ENCODE measurements around the gene VEZT. TPM values are rescaled to one million over a fixed set of nuclear protein-coding genes. Genes with fewer than 3 reads are reported as not detected.
"Not testable (repeated sequence)": the region's sequence is repeated elsewhere in the genome, so short reads cannot be mapped to it uniquely, and the experiment has no call there.

VEZT gene
- total RNA-seq, 1 experiment from 2014 or later, result 77.4 TPM

DNA sequence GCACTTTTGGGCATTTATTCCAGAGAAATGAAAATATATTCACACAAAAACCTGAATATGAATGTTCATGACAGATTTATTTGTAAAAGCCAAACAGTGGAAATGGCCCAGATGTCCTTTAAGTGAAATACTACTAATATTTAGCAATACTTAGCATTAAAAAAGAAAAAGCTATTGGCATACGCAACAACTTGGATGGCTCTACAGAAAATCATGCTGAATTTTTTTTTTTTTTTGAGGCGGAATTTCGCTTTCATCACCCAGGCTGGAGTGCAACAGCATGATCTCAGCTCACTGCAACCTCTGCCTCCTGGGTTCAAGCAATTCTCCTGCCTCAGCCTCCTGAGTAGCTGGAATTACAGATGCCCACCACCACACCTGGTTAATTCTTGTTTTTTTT is 24.5 kb upstream of the VEZT start:
- H3K4me1 ChIP-seq, result peaks cover 18% of the 10 kb centered on the region
- Mint-ChIP-seq H3K9me3 (ENCODE audit: unreplicated experiment) (no peaks in the 10 kb centered on the region), H3K4me3 (ENCODE audit: unreplicated experiment) (no peak overlapping the region), H3K27me3 (ENCODE audit: insufficient read depth, unreplicated experiment) (no peaks in the 10 kb centered on the region), H3K36me3 (ENCODE audit: insufficient read depth, unreplicated experiment) (no peaks in the 10 kb centered on the region), H3K27ac (ENCODE audit: unreplicated experiment) (no peak overlapping the region), H3K4me1 (ENCODE audit: low read depth, unreplicated experiment) (peaks cover 16% of the 10 kb centered on the region)
- BruUV-seq (replicated peaks), result no TSS peak
- no peak overlapping the region for H3K4me3 ChIP-seq (ENCODE audit: low read depth, low read length)
- H3K36me3 ChIP-seq (ENCODE audit: control insufficient read depth, insufficient read depth, low read length), result no peaks in the 10 kb centered on the region
- CTCF ChIA-PET, result no interaction called here
- POLR2A ChIA-PET, result no interaction called here
- no peak for DNase-seq
- no peaks in the 10 kb centered on the region for H3K27me3 ChIP-seq (replicated peaks; ENCODE audit: control insufficient read depth, insufficient read depth, low read length)
- no peaks in the 10 kb centered on the region for H3K9me3 ChIP-seq
- TF ChIP-seq, protein P1, sequence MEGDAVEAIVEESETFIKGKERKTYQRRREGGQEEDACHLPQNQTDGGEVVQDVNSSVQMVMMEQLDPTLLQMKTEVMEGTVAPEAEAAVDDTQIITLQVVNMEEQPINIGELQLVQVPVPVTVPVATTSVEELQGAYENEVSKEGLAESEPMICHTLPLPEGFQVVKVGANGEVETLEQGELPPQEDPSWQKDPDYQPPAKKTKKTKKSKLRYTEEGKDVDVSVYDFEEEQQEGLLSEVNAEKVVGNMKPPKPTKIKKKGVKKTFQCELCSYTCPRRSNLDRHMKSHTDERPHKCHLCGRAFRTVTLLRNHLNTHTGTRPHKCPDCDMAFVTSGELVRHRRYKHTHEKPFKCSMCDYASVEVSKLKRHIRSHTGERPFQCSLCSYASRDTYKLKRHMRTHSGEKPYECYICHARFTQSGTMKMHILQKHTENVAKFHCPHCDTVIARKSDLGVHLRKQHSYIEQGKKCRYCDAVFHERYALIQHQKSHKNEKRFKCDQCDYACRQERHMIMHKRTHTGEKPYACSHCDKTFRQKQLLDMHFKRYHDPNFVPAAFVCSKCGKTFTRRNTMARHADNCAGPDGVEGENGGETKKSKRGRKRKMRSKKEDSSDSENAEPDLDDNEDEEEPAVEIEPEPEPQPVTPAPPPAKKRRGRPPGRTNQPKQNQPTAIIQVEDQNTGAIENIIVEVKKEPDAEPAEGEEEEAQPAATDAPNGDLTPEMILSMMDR (IDR thresholded peaks at IDR 0.05; ENCODE audit: insufficient read depth in 1 of 2, low read depth in 1 of 2, low read length in 1 of 2, severe bottlenecking in 1 of 2, unreplicated experiment in 1 of 2), result no peak
- intact Hi-C loops (cut with micrococcal nuclease; ENCODE audit: unreplicated experiment), result no loop called here

DNA sequence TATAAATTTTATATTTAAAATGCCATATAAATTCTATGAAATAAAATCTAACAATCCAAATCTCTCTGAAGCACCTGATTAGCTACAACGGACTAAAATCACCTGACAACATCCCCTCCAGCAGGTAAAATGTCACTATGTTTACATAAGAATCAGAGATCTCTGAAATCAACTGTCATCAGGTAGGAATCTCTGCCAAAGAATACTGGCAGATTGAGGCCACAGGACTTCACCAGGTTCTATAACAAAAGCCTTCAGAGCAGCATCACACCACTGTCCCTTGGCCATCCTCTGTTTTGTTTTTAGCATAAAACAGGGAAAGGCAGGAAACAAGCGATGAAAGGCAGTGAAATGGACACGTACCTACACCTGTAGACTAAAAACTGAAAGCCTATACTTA is 22.5 kb upstream of the VEZT start:
- Mint-ChIP-seq H3K4me3 (ENCODE audit: unreplicated experiment) (no peak overlapping the region), H3K27ac (ENCODE audit: unreplicated experiment) (no peak overlapping the region), H3K27me3 (ENCODE audit: insufficient read depth, unreplicated experiment) (no peaks in the 10 kb centered on the region), H3K4me1 (ENCODE audit: low read depth, unreplicated experiment) (peaks cover 9% of the 10 kb centered on the region), H3K36me3 (ENCODE audit: insufficient read depth, unreplicated experiment) (no peaks in the 10 kb centered on the region), H3K9me3 (ENCODE audit: unreplicated experiment) (no peaks in the 10 kb centered on the region)
- POLR2A ChIA-PET, result no interaction called here
- TF ChIP-seq, protein P1 (IDR thresholded peaks at IDR 0.05; ENCODE audit: insufficient read depth in 1 of 2, low read depth in 1 of 2, low read length in 1 of 2, severe bottlenecking in 1 of 2, unreplicated experiment in 1 of 2), result no peak
- intact Hi-C loops (cut with micrococcal nuclease; ENCODE audit: unreplicated experiment), result no loop called here
- BruUV-seq (replicated peaks), result no TSS peak
- no peaks in the 10 kb centered on the region for H3K9me3 ChIP-seq
- no peak for DNase-seq
- no peaks in the 10 kb centered on the region for H3K36me3 ChIP-seq (ENCODE audit: control insufficient read depth, insufficient read depth, low read length)
- no peaks in the 10 kb centered on the region for H3K27me3 ChIP-seq (replicated peaks; ENCODE audit: control insufficient read depth, insufficient read depth, low read length)
- CTCF ChIA-PET, result no interaction called here
- H3K4me3 ChIP-seq (ENCODE audit: low read depth, low read length), result no peak overlapping the region
- peaks cover 12% of the 10 kb centered on the region for H3K4me1 ChIP-seq

- CTCF ChIA-PET; H3K27me3 Mint-ChIP-seq (ENCODE audit: insufficient read depth, unreplicated experiment); DNase-seq; H3K36me3 Mint-ChIP-seq (ENCODE audit: insufficient read depth, unreplicated experiment); H3K27ac Mint-ChIP-seq (ENCODE audit: unreplicated experiment); H3K9me3 Mint-ChIP-seq (ENCODE audit: unreplicated experiment); intact Hi-C loops (cut with micrococcal nuclease; ENCODE audit: unreplicated experiment); H3K36me3 ChIP-seq (ENCODE audit: control insufficient read depth, insufficient read depth, low read length); H3K27me3 ChIP-seq (replicated peaks; ENCODE audit: control insufficient read depth, insufficient read depth, low read length); POLR2A ChIA-PET; BruUV-seq (replicated peaks); H3K4me3 ChIP-seq (ENCODE audit: low read depth, low read length); H3K9me3 ChIP-seq; H3K4me3 Mint-ChIP-seq (ENCODE audit: unreplicated experiment): not testable (repeated sequence)
- H3K4me1 ChIP-seq, result peaks cover 25% of the 10 kb centered on the region
- peaks cover 28% of the 10 kb centered on the region for H3K4me1 Mint-ChIP-seq (ENCODE audit: low read depth, unreplicated experiment)
These were observed 20.6 kb upstream of the VEZT start for GRCh38 chr12:95196875-95197569.

DNA sequence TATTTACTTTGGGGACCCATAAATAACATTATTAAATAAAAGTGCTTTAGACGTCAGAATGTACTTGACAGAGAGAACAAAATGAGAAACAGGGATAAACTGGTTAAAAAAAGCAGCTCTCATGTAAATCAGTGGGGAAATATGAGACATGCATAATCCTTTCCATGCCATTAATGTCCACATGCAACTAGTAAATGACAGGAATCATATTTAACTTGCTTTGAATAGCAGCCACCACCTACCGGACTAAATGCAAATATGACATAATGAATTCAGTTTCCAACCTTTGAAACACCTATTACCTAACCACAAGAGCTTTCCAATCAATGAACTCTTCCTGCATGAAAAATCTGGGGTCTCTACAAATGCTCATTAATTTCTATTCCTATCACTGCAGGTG is 20.0 kb upstream of the VEZT start:
- H3K9me3 Mint-ChIP-seq (ENCODE audit: unreplicated experiment), result no peaks in the 10 kb centered on the region
- POLR2A ChIA-PET, result no interaction called here
- no peak overlapping the region for H3K4me3 Mint-ChIP-seq (ENCODE audit: unreplicated experiment)
- Histone ChIP-seq H3K4me3 (ENCODE audit: low read depth, low read length) (no peak overlapping the region), H3K36me3 (ENCODE audit: control insufficient read depth, insufficient read depth, low read length) (no peaks in the 10 kb centered on the region), H3K27me3 (replicated peaks; ENCODE audit: control insufficient read depth, insufficient read depth, low read length) (no peaks in the 10 kb centered on the region), H3K9me3 (no peaks in the 10 kb centered on the region), H3K4me1 (peaks cover 29% of the 10 kb centered on the region)
- no peak for DNase-seq
- BruUV-seq (replicated peaks), result no TSS peak
- no peak overlapping the region for H3K27ac Mint-ChIP-seq (ENCODE audit: unreplicated experiment)
- intact Hi-C loops (cut with micrococcal nuclease; ENCODE audit: unreplicated experiment), result no loop called here
- no peaks in the 10 kb centered on the region for H3K27me3 Mint-ChIP-seq (ENCODE audit: insufficient read depth, unreplicated experiment)
- CTCF ChIA-PET, result no interaction called here
- H3K4me1 Mint-ChIP-seq (ENCODE audit: low read depth, unreplicated experiment), result peaks cover 24% of the 10 kb centered on the region
- H3K36me3 Mint-ChIP-seq (ENCODE audit: insufficient read depth, unreplicated experiment), result no peaks in the 10 kb centered on the region
- TF ChIP-seq, protein P1 (IDR thresholded peaks at IDR 0.05; ENCODE audit: insufficient read depth in 1 of 2, low read depth in 1 of 2, low read length in 1 of 2, severe bottlenecking in 1 of 2, unreplicated experiment in 1 of 2), result no peak
